Upper lobe of left lung (tissue), 6 donors: Measurements from ENCODE around the gene SLC16A4. TPM values are rescaled to one million over a fixed set of nuclear protein-coding genes. Genes with fewer than 3 reads are reported as not detected.
"Not testable (repeated sequence)": the region's sequence is repeated elsewhere in the genome, so short reads cannot be mapped to it uniquely, and the experiment has no call there.

Experiments
- ATAC-seq, 2 donors: fragments of 200-7000 bp; cut with Tn5 transposase; one replicate each; pipeline ENCODE4 v1.9.1; 2022; ENCODE audit warnings: mild to moderate bottlenecking in 2 of 2, moderate library complexity in 2 of 2; ENCODE audit not compliant: low FRiP score in 2 of 2
- DNase-seq, 2 donors: peaks; one replicate each; pipeline ENCODE4 v3.0.0-alpha.2; 2019 to 2020
- H3K27ac ChIP-seq, 4 donors: fragments of 200-600 bp; sonication (generic); one replicate each; pipeline ENCODE4 v1.5.1; 2016 to 2019
- H3K27me3 ChIP-seq, 4 donors: fragments of 200-600 bp; sonication (generic); one replicate each; pipeline ENCODE4 v1.5.1; 2017 to 2019
- H3K36me3 ChIP-seq, 4 donors: fragments of 200-600 bp; sonication (generic); one replicate each; pipeline ENCODE4 v1.5.1; 2016 to 2019
- H3K4me1 ChIP-seq, 4 donors: fragments of 200-600 bp; sonication (generic); one replicate each; pipeline ENCODE4 v1.5.1; 2018 to 2019
- H3K4me3 ChIP-seq, 4 donors: fragments of 200-600 bp; sonication (generic); one replicate each; pipeline ENCODE4 v1.5.1; 2017 to 2019; ENCODE audit warnings: mild to moderate bottlenecking in 2 of 4, moderate library complexity in 1 of 4
- H3K9me3 ChIP-seq, 4 donors: fragments of 200-600 bp; sonication (generic); one replicate each; pipeline ENCODE4 v1.5.1; 2018 to 2019
- EP300 ChIP-seq, 4 donors: sonication (generic); formaldehyde crosslinking; IDR thresholded peaks; one replicate each; pipeline ENCODE4 v1.5.1; 2017; ENCODE audit warnings: antibody characterized with exemption in 4 of 4, control low read depth in 2 of 4
- POLR2A ChIP-seq, 4 donors: fragments of 450-650 bp; IDR thresholded peaks; one replicate each; pipeline ENCODE4 v1.5.1; 2016 to 2017; ENCODE audit warnings: antibody characterized with exemption in 4 of 4, mild to moderate bottlenecking in 2 of 4
- POLR2AphosphoS5 ChIP-seq, 2 donors: sonication (generic); formaldehyde crosslinking; IDR thresholded peaks; one replicate each; pipeline ENCODE4 v1.5.1; 2017; ENCODE audit warnings: antibody characterized with exemption in 2 of 2
- WGBS, 2 donors: methylation state at CpG; one replicate each; pipeline ENCODE4 v1.1.5; 2017 to 2018; 5-methylcytosine and 5-hydroxymethylcytosine counted together
- total RNA-seq, 6 donors: library from RNA; depleted of rRNA in 4 of 6; stranded (reverse); fragments of >200 nt in 4 of 6; gene quantifications; one replicate each; pipeline versions ENCODE4 v1.1.0 to v1.2.1, GENCODE V29; 2016 to 2021
- TF ChIP-seq, protein P1 (sequence below), 6 experiments: fragments of 450-650 bp in 4 of 6; fragments of 200-600 bp in 2 of 6; sonication (generic) in 2 of 6; IDR thresholded peaks; one replicate each; pipeline ENCODE4 v1.5.1; 2016 to 2019; ENCODE audit warnings: antibody characterized with exemption in 6 of 6
- donor health status: DM: no; HTN: no; CAD: no; lungs with moderate emphysema.
- donor health status: DM: no; HTN: yes; CAD: no; lungs with severe emphysema.

Gene SLC16A4
- total RNA-seq, 6 donors from 2014 or later: 7.8 to 23.0 (median 15.4) TPM

DNA sequence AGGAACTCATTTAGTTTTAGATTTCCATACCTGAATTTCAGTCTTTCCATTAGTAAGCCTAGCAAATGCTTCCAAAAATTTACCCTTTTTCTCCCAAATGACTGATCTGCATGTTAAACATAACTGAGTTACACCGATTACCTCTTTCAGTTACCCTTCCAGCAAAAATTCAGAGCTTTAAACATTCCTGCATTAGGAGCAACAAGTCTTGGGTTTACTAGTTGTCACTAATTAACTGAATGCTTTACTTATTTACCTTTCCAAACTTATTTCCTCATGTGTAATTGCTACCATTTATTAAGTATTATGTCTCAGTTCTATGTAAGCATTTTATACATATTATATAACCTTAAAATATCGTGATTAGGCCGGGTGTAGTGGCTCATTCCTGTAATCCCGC is 13.6 kb upstream of the SLC16A4 start:
- TF ChIP-seq, protein P1, sequence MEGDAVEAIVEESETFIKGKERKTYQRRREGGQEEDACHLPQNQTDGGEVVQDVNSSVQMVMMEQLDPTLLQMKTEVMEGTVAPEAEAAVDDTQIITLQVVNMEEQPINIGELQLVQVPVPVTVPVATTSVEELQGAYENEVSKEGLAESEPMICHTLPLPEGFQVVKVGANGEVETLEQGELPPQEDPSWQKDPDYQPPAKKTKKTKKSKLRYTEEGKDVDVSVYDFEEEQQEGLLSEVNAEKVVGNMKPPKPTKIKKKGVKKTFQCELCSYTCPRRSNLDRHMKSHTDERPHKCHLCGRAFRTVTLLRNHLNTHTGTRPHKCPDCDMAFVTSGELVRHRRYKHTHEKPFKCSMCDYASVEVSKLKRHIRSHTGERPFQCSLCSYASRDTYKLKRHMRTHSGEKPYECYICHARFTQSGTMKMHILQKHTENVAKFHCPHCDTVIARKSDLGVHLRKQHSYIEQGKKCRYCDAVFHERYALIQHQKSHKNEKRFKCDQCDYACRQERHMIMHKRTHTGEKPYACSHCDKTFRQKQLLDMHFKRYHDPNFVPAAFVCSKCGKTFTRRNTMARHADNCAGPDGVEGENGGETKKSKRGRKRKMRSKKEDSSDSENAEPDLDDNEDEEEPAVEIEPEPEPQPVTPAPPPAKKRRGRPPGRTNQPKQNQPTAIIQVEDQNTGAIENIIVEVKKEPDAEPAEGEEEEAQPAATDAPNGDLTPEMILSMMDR (IDR thresholded peaks at IDR 0.05): no peak
- TF ChIP-seq POLR2AphosphoS5 (IDR thresholded peaks at IDR 0.05): no peak
- no peak for TF ChIP-seq POLR2A (IDR thresholded peaks at IDR 0.05)
- no peak for TF ChIP-seq EP300 (IDR thresholded peaks at IDR 0.05)
- no peak for DNase-seq
- peaks cover 13 to 23% (median 15%) of the 10 kb centered on the region in 4 donors for H3K4me1 ChIP-seq
- no peak for ATAC-seq
- peaks cover 45 to 61% (median 51%) of the 10 kb centered on the region in 4 donors for H3K36me3 ChIP-seq
- no peaks in the 10 kb centered on the region for H3K27me3 ChIP-seq
- H3K9me3 ChIP-seq: no peaks in the 10 kb centered on the region
- no peak overlapping the region for H3K27ac ChIP-seq
- no peak overlapping the region for H3K4me3 ChIP-seq
- WGBS, 2 donors: 90 to 92% methylated on average over 4 of the region's 4 CpGs

DNA sequence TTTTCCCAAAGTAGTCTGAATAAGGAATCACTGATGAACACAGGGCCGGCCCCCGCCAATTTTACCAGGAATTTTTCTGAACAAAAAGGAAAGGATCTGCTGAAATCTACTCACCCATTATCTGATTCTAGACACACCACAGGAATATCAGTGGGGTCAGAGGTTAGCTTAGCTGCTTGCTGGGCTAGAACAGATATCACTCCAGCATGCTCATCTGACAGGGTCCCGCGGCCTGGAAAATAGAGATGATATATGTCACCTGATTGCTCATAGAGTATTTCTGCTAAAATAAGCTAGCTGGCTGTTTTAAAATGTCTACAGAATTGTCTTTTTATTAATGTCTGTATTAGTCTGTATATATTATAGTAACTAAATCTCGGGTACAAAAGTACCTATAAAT is 13.0 kb upstream of the SLC16A4 start:
- TF ChIP-seq POLR2A (IDR thresholded peaks at IDR 0.05) (no peak), EP300 (IDR thresholded peaks at IDR 0.05) (no peak), POLR2AphosphoS5 (IDR thresholded peaks at IDR 0.05) (no peak)
- TF ChIP-seq, protein P1 (IDR thresholded peaks at IDR 0.05): no peak
- H3K4me1 ChIP-seq: peaks cover 13 to 23% (median 15%) of the 10 kb centered on the region in 4 donors
- no peaks in the 10 kb centered on the region for H3K9me3 ChIP-seq
- ATAC-seq: no peak
- H3K4me3 ChIP-seq: no peak overlapping the region
- no peak overlapping the region for H3K27ac ChIP-seq
- no peaks in the 10 kb centered on the region for H3K27me3 ChIP-seq
- WGBS, 2 donors: 95 to 97% methylated on average over 5 of the region's 5 CpGs
- peaks cover 45 to 67% (median 53%) of the 10 kb centered on the region in 4 donors for H3K36me3 ChIP-seq
- DNase-seq: no peak

DNA sequence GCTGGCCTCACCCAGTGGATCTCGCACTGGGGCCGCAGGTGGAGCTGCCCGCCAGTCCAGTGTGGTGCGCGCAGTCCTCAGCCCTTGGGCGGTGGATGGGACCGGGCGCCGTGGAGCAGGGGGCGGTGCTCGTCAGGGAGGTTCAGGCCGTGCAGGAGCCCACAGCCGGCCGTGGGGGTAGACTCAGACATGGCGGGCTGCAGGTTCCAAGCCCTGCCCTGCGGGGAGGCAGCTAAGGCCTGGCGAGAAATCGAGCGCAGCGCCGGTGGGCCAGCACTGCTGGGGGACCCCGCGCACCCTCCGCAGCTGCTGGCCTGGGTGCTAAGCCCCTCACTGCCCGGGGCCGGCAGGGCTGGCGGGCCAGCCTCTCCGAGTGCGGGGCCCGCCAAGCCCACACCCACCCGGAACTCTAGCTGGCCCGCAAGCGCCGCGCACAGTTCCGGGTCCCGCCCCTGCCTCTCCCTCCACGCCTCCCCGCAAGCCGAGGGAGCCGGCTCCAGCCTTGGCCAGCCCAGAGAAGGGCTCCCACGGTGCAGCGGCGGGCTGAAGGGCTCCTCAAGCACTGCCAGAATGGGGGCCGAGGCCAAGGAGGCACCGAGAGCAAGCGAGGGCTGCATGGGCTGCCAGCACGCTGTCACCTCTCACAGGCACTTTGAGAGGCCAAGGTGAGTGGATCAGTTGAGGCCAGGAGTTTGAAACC is 5.6 kb upstream of the SLC16A4 start:
- peak in 1 of 2 donors; percentile 79 for DNase-seq
- not testable (repeated sequence) for H3K9me3 ChIP-seq, ATAC-seq, H3K4me3 ChIP-seq, H3K4me1 ChIP-seq, H3K27ac ChIP-seq, H3K27me3 ChIP-seq
- peaks cover 13 to 59% (median 34%) of the 10 kb centered on the region in 4 donors for H3K36me3 ChIP-seq
- 92 to 97% methylated on average over 13 to 47 of the region's 48 CpGs for WGBS, 2 donors

DNA sequence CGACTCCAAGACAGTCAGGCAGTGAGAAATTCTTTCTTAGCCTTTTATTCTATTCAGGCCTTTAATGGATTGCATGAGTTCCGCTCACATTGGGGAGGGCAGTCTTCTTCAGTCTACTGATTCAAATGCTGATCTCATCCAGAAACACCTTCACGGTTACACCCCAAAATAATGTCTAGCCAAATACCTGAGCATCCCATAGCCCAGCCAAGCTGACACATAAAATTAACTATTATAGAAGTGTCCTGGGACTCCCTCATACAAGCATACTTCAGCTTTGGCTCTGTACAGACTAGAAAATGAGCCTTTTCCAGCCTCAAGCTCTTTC is 3.6 kb upstream of the SLC16A4 start:
- TF ChIP-seq, protein P1 (IDR thresholded peaks at IDR 0.05): no peak
- TF ChIP-seq POLR2AphosphoS5 (IDR thresholded peaks at IDR 0.05) (no peak), POLR2A (IDR thresholded peaks at IDR 0.05) (no peak), EP300 (IDR thresholded peaks at IDR 0.05) (no peak)
- no peak for DNase-seq
- Histone ChIP-seq H3K27ac (no peak overlapping the region), H3K27me3 (no peaks in the 10 kb centered on the region), H3K4me1 (peaks cover 0 to 4% (median 1%) of the 10 kb centered on the region in 4 donors), H3K4me3 (no peak overlapping the region), H3K36me3 (peaks cover 0 to 41% (median 18%) of the 10 kb centered on the region in 4 donors), H3K9me3 (no peaks in the 10 kb centered on the region)
- whole genome bisulfite sequencing, 2 donors: 98% methylated on average over 3 of the region's 3 CpGs
- no peak for ATAC-seq

DNA sequence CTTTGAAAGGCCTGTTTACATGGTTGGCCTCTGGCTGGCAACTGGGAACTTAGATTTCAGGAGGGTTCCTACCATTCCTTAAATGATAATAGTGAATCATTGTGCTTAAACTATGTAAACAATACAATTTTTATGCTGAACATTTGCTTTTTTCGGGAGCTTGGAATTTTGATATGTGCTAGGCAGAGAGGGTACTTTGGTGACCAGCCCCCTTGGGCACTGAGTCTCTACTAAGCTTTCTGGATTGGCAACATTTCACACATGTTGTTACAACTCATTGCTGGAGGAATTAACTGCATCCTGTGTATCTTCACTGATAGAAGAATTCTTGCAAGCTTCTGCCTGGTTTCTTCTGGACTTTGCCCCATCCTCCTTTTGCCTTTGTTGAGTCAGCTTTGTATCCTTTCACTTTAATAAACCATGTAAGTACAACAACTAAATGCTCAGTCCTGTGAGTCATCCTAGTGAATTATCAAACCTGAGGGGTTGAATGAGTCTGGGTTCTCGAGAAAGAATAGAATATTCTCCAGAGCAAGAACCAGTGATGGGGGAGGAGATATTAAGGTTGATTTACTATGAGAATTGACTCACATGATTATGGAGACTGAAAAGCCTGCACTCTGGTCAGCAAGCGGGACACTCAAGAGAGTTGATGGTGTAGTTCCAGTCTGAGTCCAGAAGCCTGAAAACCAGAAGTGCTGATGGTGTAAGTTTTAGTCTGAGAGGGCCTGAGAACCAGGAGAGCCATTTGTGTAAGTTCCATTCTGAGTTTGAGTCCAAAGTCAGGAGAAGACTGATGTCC is 3.1 kb upstream of the SLC16A4 start:
- TF ChIP-seq, protein P1 (IDR thresholded peaks at IDR 0.05): no peak
- TF ChIP-seq POLR2AphosphoS5 (IDR thresholded peaks at IDR 0.05): no peak
- no peak for TF ChIP-seq POLR2A (IDR thresholded peaks at IDR 0.05)
- no peak for TF ChIP-seq EP300 (IDR thresholded peaks at IDR 0.05)
- Histone ChIP-seq H3K9me3 (no peaks in the 10 kb centered on the region), H3K4me3 (no peak overlapping the region), H3K36me3 (peaks cover 0 to 35% (median 17%) of the 10 kb centered on the region in 4 donors), H3K27me3 (no peaks in the 10 kb centered on the region), H3K4me1 (peaks cover 0 to 10% (median 2%) of the 10 kb centered on the region in 4 donors), H3K27ac (no peak overlapping the region)
- no peak for ATAC-seq
- DNase-seq: no peak
- 72 to 84% methylated on average over 3 of the region's 3 CpGs for WGBS, 2 donors
